ENCODE data around the gene SPRR3. TPM values are rescaled to one million over a fixed set of nuclear protein-coding genes. Genes with fewer than 3 reads are reported as not detected.

The SPRR3 gene
- total RNA-seq, result not detected in 2 replicates

DNA sequence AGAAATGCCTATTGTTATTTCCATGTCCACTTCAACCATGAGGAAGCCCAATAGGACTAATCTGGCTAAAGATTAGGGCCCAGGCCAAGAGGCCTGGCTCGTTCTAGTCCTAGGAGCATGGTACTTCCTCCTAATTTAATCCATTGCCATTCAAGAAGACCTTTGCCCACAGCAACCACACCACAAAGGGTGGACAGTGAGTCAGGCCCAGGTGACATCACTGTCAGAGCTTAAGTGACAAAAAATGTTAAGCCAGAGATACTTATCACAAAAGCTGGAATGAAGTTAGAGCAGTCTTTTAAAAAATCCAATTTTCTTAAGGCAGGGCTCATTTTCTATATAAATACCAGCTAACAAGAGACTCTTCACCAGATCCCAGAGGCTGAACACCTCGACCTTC is at the start of gene SPRR3:
SPRR3 (plus strand) TSS at position 368 of the 400 bp plus-strand sequence. CDS start 1,272 bp downstream, outside the sequence.

GRCh38 chr1:152970495-152970894 is 31.1 kb upstream of the SPRR3 start, which contains the start of gene SPRR4:
TSS of gene SPRR4 (plus strand) at chr1:152970648. CDS start at chr1:152971891, 1,243 bp downstream.

DNA sequence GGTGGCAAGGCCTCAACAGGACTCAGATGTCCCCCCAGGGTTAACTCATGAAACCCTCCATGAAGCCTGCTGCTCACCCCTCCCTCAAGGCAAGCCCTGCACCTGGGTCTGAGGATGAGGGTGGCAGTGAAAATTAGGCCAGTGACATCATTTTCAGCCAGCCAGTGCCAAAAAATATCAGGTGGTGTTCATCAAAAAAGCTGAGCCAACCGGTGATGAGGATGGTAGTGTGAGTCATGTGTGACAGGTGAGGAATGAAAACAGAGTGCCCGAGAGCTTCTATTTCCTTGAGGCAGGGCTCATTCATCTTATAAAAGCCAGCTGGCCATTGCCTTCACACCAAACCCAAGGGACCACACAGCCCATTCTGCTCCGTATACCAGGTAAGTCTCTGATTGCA is 17.8 kb upstream of the SPRR3 start, which contains the start of gene SPRR1A:
SPRR1A (plus strand) TSS at position 339 of the 400 bp plus-strand sequence. CDS start 1,150 bp downstream, outside the sequence.

DNA sequence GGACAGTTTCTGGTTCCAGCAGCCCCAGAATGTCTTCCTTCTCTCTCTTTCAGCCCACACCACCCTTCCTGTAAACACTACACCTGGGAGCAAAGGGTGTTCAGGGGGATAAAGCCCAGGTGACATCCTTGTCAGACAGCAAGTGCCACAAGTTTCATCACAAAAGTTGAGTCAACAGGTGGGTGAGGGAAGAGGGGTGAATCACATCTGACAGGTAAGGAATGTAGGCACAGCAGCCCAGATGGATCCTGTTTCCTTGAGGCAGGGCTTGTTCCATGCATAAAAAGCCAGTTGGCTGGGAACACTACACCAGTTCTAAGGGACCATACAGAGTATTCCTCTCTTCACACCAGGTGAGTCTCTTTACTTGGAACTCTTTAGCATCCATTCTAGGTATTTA is 29.3 kb downstream of the SPRR3 start, which contains the start of gene SPRR1B:
SPRR1B (plus strand) TSS at position 309 of the 400 bp plus-strand sequence. CDS start 1,143 bp downstream, outside the sequence.

DNA sequence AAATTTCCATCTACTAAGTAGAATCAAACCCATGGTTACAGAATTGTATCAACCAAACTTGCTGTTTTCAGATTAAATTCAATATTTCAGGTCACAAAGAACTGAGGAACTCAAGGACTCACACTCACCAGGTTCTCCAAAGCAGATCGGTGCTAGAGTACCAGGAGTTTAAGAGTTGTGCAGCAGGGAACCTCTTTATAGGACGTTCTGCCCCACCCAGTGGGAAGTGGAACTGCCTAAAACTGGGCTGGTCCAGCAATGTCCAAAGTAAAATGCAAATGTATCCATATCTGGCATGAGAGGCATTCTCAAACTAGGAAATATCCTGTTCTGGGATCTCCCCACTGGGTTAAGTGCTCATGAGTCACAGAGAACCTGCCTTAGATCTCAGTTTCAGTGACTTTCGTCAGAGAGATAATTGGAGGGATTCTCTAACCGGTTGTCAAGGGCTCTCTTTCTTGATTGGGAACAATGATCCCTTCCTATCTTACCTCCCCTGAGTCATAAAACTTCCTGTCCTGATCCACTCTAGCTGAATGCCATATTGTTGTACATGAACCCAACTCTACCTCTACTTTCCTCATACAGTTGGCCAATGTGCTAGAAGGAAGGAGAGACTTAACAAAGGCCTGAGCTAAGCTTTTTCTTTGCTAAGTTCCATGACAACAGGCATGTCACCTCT is 39.5 kb downstream of the SPRR3 start, which contains the start of gene SPRR2D:
SPRR2D (minus strand) TSS at position 171 of the 682 bp plus-strand sequence. CDS start 774 bp downstream, outside the sequence.

Other genes with a start within 250 kb of the SPRR3 start
- gene KPRP, start 243.7 kb upstream of the SPRR3 start, total RNA-seq, result not detected in 2 replicates
- not detected in 2 replicates for gene LCE1F, start 226.6 kb upstream of the SPRR3 start, total RNA-seq
- not detected in 2 replicates for gene LCE1E, start 215.5 kb upstream of the SPRR3 start, total RNA-seq
- gene LCE1D, start 205.0 kb upstream of the SPRR3 start, total RNA-seq, result not detected in 2 replicates
- gene LCE1C, start 195.1 kb upstream of the SPRR3 start, total RNA-seq, result not detected in 2 replicates
- gene LCE1B, start 189.8 kb upstream of the SPRR3 start, total RNA-seq, result not detected in 2 replicates
- not detected in 2 replicates for gene LCE1A, start 174.3 kb upstream of the SPRR3 start, total RNA-seq
- gene LCE6A, start 158.9 kb upstream of the SPRR3 start, total RNA-seq, result not detected in 2 replicates
- gene LCE7A, start 141.8 kb upstream of the SPRR3 start, total RNA-seq, result not detected in 2 replicates
- gene SMCP, start 123.4 kb upstream of the SPRR3 start, total RNA-seq, result not detected in 2 replicates
- gene IVL, start 93.2 kb upstream of the SPRR3 start, total RNA-seq, result not detected in 2 replicates
- gene SPRR5, start 54.5 kb upstream of the SPRR3 start, total RNA-seq, result not detected in 2 replicates
- not detected in 2 replicates for gene SPRR4, start 31.1 kb upstream of the SPRR3 start, total RNA-seq
- gene SPRR1A, start 17.7 kb upstream of the SPRR3 start, total RNA-seq, result not detected in 2 replicates
- gene SPRR1B, start 29.5 kb downstream of the SPRR3 start, total RNA-seq, result not detected in 2 replicates
- gene SPRR2D, start 39.4 kb downstream of the SPRR3 start, total RNA-seq, result not detected in 2 replicates
- gene SPRR2A, start 55.8 kb downstream of the SPRR3 start, total RNA-seq, result not detected in 2 replicates
- gene SPRR2B, start 69.9 kb downstream of the SPRR3 start, total RNA-seq, result not detected in 2 replicates
- gene SPRR2E, start 92.8 kb downstream of the SPRR3 start, total RNA-seq, result not detected in 2 replicates
- not detected in 2 replicates for gene SPRR2F, start 111.8 kb downstream of the SPRR3 start, total RNA-seq
- gene SPRR2G, start 149.1 kb downstream of the SPRR3 start, total RNA-seq, result not detected in 2 replicates
- gene LELP1, start 201.7 kb downstream of the SPRR3 start, total RNA-seq, result not detected in 2 replicates
- not detected in 2 replicates for gene PRR9, start 215.8 kb downstream of the SPRR3 start, total RNA-seq

Measured in cardiac ventricle fibroblast (primary cell).